HG02840 (cell line): Measurements from ENCODE around the gene DLGAP1.
"Not testable (repeated sequence)": the region's sequence is repeated elsewhere in the genome, so short reads cannot be mapped to it uniquely, and the experiment has no call there.

Experiments
- ATAC-seq: cut with Tn5 transposase; IDR thresholded peaks from one replicate; pipeline ENCODE4 v1.9.1; 2021; ENCODE audit warnings: mild to moderate bottlenecking, moderate library complexity, moderate number of reproducible peaks; ENCODE audit not compliant: unreplicated experiment, low FRiP score

DLGAP1 gene

GRCh38 chr18:3472681-3473544 lies 982.2 kb downstream of the DLGAP1 start:
- ATAC-seq: no peak

GRCh38 chr18:3472121-3472520 lies 983.0 kb downstream of the DLGAP1 start:
- not testable (repeated sequence) for ATAC-seq

- ATAC-seq: no peak
These were observed 983.9 kb downstream of the DLGAP1 start for GRCh38 chr18:3471141-3471648.

GRCh38 chr18:3468833-3469232 lies 986.3 kb downstream of the DLGAP1 start:
- no peak for ATAC-seq

GRCh38 chr18:3468066-3468705 lies 986.9 kb downstream of the DLGAP1 start:
- ATAC-seq: no peak

- no peak for ATAC-seq
These were observed 988.2 kb downstream of the DLGAP1 start for GRCh38 chr18:3466872-3467271.

- ATAC-seq: no peak
These were observed 989.1 kb downstream of the DLGAP1 start for GRCh38 chr18:3466045-3466444.

GRCh38 chr18:3463051-3463450 lies 992.1 kb downstream of the DLGAP1 start:
- no peak for ATAC-seq

- ATAC-seq: no peak
These were observed 993.4 kb downstream of the DLGAP1 start for GRCh38 chr18:3461704-3462103.

GRCh38 chr18:3460823-3461398 lies 994.2 kb downstream of the DLGAP1 start:
- no peak for ATAC-seq

- no peak for ATAC-seq
These were observed 995.9 kb downstream of the DLGAP1 start for GRCh38 chr18:3458952-3459853.

- no peak for ATAC-seq
These were observed 996.7 kb downstream of the DLGAP1 start for GRCh38 chr18:3458378-3458777.

- no peak for ATAC-seq
These were observed 997.8 kb downstream of the DLGAP1 start for GRCh38 chr18:3457261-3457724.

GRCh38 chr18:3456686-3457069 lies 998.4 kb downstream of the DLGAP1 start:
- ATAC-seq: no peak

GRCh38 chr18:3455907-3456685 lies 999.0 kb downstream of the DLGAP1 start:
- ATAC-seq: no peak

- ATAC-seq: no peak
These were observed 999.9 kb downstream of the DLGAP1 start for GRCh38 chr18:3455090-3455635.

- ATAC-seq: no peak
These were observed 1000.6 kb downstream of the DLGAP1 start for GRCh38 chr18:3454365-3455089.

- ATAC-seq: no peak
These were observed 1001.4 kb downstream of the DLGAP1 start for GRCh38 chr18:3453540-3454364.
